NCI-H510A (cell line): ENCODE measurements around the gene MICAL1.
"Not testable (repeated sequence)": the region's sequence is repeated elsewhere in the genome, so short reads cannot be mapped to it uniquely, and the experiment has no call there.

Experiments
- DNase-seq: peaks from one replicate; lab custom pipeline; 2025; lab: John Stamatoyannopoulos, UW

Gene MICAL1

GRCh38 chr6:109477725-109478124 is 22.2 kb upstream of the MICAL1 start:
- DNase-seq: no peak

- no peak for DNase-seq
Observed at GRCh38 chr6:109477184-109477583, 21.6 kb upstream of the MICAL1 start.

- DNase-seq: no peak
Observed at GRCh38 chr6:109475625-109476024, 20.1 kb upstream of the MICAL1 start.

GRCh38 chr6:109474995-109475394 is 19.4 kb upstream of the MICAL1 start:
- DNase-seq: no peak

GRCh38 chr6:109473120-109473519 is 17.5 kb upstream of the MICAL1 start:
- no peak for DNase-seq

- DNase-seq: no peak
Observed at GRCh38 chr6:109472132-109472995, 16.8 kb upstream of the MICAL1 start.

GRCh38 chr6:109471105-109471810 is 15.7 kb upstream of the MICAL1 start:
- no peak for DNase-seq

- DNase-seq: no peak
Observed at GRCh38 chr6:109469591-109470189, 14.1 kb upstream of the MICAL1 start.

- DNase-seq: no peak
Observed at GRCh38 chr6:109467696-109468095, 12.1 kb upstream of the MICAL1 start.

GRCh38 chr6:109466212-109466923 is 10.8 kb upstream of the MICAL1 start:
- DNase-seq: no peak

GRCh38 chr6:109465772-109466171 is 10.2 kb upstream of the MICAL1 start:
- peak; percentile 46 for DNase-seq

GRCh38 chr6:109461733-109462526 is 6.4 kb upstream of the MICAL1 start:
- no peak for DNase-seq

- DNase-seq: not testable (repeated sequence)
Observed at GRCh38 chr6:109461205-109461604, 5.6 kb upstream of the MICAL1 start.

- no peak for DNase-seq
Observed at GRCh38 chr6:109460161-109460829, 4.7 kb upstream of the MICAL1 start.

GRCh38 chr6:109458774-109459531 is 3.4 kb upstream of the MICAL1 start:
- DNase-seq: no peak

GRCh38 chr6:109457562-109457996 is 2.0 kb upstream of the MICAL1 start:
- DNase-seq: no peak

- DNase-seq: no peak
Observed at GRCh38 chr6:109456710-109457561, 1.4 kb upstream of the MICAL1 start.

- no peak for DNase-seq
Observed at GRCh38 chr6:109456111-109456583, 575 bp upstream of the MICAL1 start.
